Heart left ventricle (tissue), 16 donors: ENCODE data around the gene ZBTB20. TPM values are rescaled to one million over a fixed set of nuclear protein-coding genes. Genes with fewer than 3 reads are reported as not detected.

Experiments
- ATAC-seq, 4 donors: fragments of 200-7000 bp; cut with Tn5 transposase; one replicate each; pipeline ENCODE4 v1.9.1; 2020 to 2022; ENCODE audit warnings: moderate library complexity in 4 of 4, mild to moderate bottlenecking in 3 of 4, moderate number of reproducible peaks in 1 of 4
- DNase-seq, 5 donors: peaks; one replicate each; pipeline ENCODE4 v3.0.0-alpha.2; 2020
- H3K27ac ChIP-seq, 12 donors: fragments of 200-600 bp; sonication (generic) in 4 of 12; one replicate each; pipeline versions ENCODE4 v1.5.0 to v1.8.0; 2016 to 2022; ENCODE audit warnings: mild to moderate bottlenecking in 2 of 12
- H3K27me3 ChIP-seq, 9 donors: fragments of 200-600 bp; sonication (generic) in 2 of 9; one replicate each; pipeline versions ENCODE4 v1.5.1 to v1.8.0; 2016 to 2022; ENCODE audit warnings: mild to moderate bottlenecking in 3 of 9
- H3K36me3 ChIP-seq, 9 donors: fragments of 200-600 bp; sonication (generic) in 2 of 9; one replicate each; pipeline versions ENCODE4 v1.5.0 to v1.8.0; 2018 to 2022; ENCODE audit warnings: mild to moderate bottlenecking in 2 of 9
- H3K4me1 ChIP-seq, 12 donors: fragments of 200-600 bp; sonication (generic) in 4 of 12; one replicate each; pipeline versions ENCODE4 v1.5.0 to v1.8.0; 2016 to 2022; ENCODE audit warnings: mild to moderate bottlenecking in 3 of 12
- H3K4me3 ChIP-seq, 12 donors: fragments of 200-600 bp; sonication (generic) in 4 of 12; one replicate each; pipeline versions ENCODE4 v1.5.0 to v1.8.0; 2017 to 2022; ENCODE audit warnings: mild to moderate bottlenecking in 9 of 12, moderate library complexity in 4 of 12
- H3K9me3 ChIP-seq, 12 donors: fragments of 200-600 bp; sonication (generic) in 4 of 12; one replicate each; pipeline versions ENCODE4 v1.5.0 to v1.8.0; 2016 to 2022; ENCODE audit warnings: mild to moderate bottlenecking in 1 of 12
- CTCF ChIP-seq, 12 donors: fragments of 200-600 bp; sonication (generic) in 4 of 12; IDR thresholded peaks; one replicate each; pipeline versions ENCODE4 v1.5.0 to v1.8.0; 2018 to 2022; ENCODE audit warnings: antibody characterized with exemption in 12 of 12, mild to moderate bottlenecking in 5 of 12
- POLR2A ChIP-seq, 2 donors: fragments of 450-650 bp; IDR thresholded peaks; one replicate each; pipeline ENCODE4 v1.6.1; 2017; ENCODE audit warnings: antibody characterized with exemption in 2 of 2, mild to moderate bottlenecking in 2 of 2, moderate library complexity in 2 of 2
- WGBS, 4 donors: extraction: QIAGEN DNeasy Blood & Tissue Kit in 2 of 4; methylation state at CpG; one replicate each; pipeline versions ENCODE4 v1.1.5 to v1.1.7; 2013 to 2018; 5-methylcytosine and 5-hydroxymethylcytosine counted together
- intact Hi-C, 10 donors: fragments of 100-400 bp; cut with DNase I; formaldehyde crosslinking; loops; one replicate each; pipeline versions ENCODE4 v1.11.1 to v1.14.2; 2022
- polyA plus RNA-seq, 2 donors: library from polyadenylated mRNA; stranded (reverse); fragments of 200-250 nt; gene quantifications; one replicate each; pipeline ENCODE4 v1.2.3, GENCODE V29; 2013
- total RNA-seq, 9 donors: library from RNA; depleted of rRNA in 2 of 9; stranded (reverse); fragments of >200 nt in 2 of 9; fragmentation: NEBNext Ultra II Directional in 3 of 9; extraction: Animal tissue kit (Norgen Biotek cat#: 25700) in 3 of 9; gene quantifications; one replicate each; pipeline versions ENCODE4 v1.1.0 to v1.2.4, GENCODE V29; 2016 to 2023
- donor health status: ischemic (EF 13 %, LVEDD 7.1; RV severe dilation, severe dysfunction).
- donor health status: healthy with polysubstance abuse.
- donor health status: DM: no; HTN: yes; CAD: no.
- donor health status: DM: no; HTN: no; CAD: no.
- donor health status: ischemic (EF 25% LVEDD 6.9; RV normal size, moderate dysfunction).
- donor health status: ischemic (EF 25% LVEDD 5.7; RV mildly dilated, moderate dysfunction).
- donor health status: healthy.
- donor health status: DM: yes; HTN: yes; CAD: no.
- donor health status: ischemic (EF 35%, LVEDD 5.7; RV mildly dilated, moderate dysfunction).
- donor health status: nonischemic (EF 11% LVEDD 7.7; RV severe dilation, severe dysfunction).
- donor health status: DM: yes; HTN: yes; CAD: no.
- donor health status: PGD.
- donor health status: ischemic (EF 29% LVEDD 5.4; RV normal size, mild dysfunction).
- donor health status: nonischemic (EF 23%, LVEDD 6.1; RV moderate dilation, normal function).

The ZBTB20 gene
- total and polyA plus RNA-seq, 11 donors: 6.2 to 109 (median 77.3) TPM

GRCh38 chr3:114299421-114299820 is 847.7 kb downstream of the ZBTB20 start:
- Histone ChIP-seq H3K4me1 (no peaks in the 10 kb centered on the region), H3K27ac (no peak overlapping the region), H3K27me3 (no peaks in the 10 kb centered on the region), H3K4me3 (no peak overlapping the region), H3K9me3 (no peaks in the 10 kb centered on the region), H3K36me3 (no peaks in the 10 kb centered on the region)
- intact Hi-C loops: loop anchor here in 4 of 10 donors (2.0 to 10.0 kb wide), 3 partner anchors 145 to 147 kb away; no protein-coding TSS in a partner anchor
- WGBS, 4 donors: 74 to 75% (median 75%) methylated on average over 13 of the region's 13 CpGs
- peak in 9 of 12 donors; percentile 4 to 40 (median 15) for TF ChIP-seq CTCF (IDR thresholded peaks at IDR 0.05)
- no peak for TF ChIP-seq POLR2A (IDR thresholded peaks at IDR 0.05)
- DNase-seq: peak in 2 of 5 donors; percentile 16 to 33
- peak in 2 of 4 donors; percentile 52 to 64 for ATAC-seq

DNA sequence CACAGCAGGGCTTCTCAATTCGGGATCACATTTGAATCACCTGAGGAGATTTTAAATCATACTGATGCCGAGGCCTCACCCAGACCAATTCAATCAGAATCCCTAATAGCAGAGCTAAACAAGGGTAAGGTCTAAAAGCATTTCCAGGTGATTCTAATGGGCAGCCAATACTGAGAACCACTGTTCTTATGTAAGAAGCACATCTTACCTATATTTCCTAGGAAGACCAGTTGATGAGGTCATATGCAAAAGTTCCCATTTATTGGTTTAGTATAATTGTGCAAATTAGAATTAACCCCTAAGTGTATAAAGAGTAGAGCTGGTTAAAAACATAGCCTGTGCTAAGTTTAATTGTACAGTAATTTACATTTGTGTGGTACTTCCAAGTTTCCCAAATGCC is 851.1 kb downstream of the ZBTB20 start:
- H3K9me3 ChIP-seq: no peaks in the 10 kb centered on the region
- peak overlapping the region in 1 of 12 donors; percentile 33 for H3K4me3 ChIP-seq
- no peaks in the 10 kb centered on the region for H3K27me3 ChIP-seq
- peak overlapping the region in 1 of 12 donors; percentile 67 for H3K27ac ChIP-seq
- no peaks in the 10 kb centered on the region for H3K36me3 ChIP-seq
- H3K4me1 ChIP-seq: peaks cover 0 to 6% (median 0%) of the 10 kb centered on the region in 12 donors
- intact Hi-C loops: loop anchor here in 3 of 10 donors (5.0 to 10.0 kb wide), 2 partner anchors 141 to 144 kb away; no protein-coding TSS in a partner anchor
- TF ChIP-seq POLR2A (IDR thresholded peaks at IDR 0.05): no peak
- no peak for TF ChIP-seq CTCF (IDR thresholded peaks at IDR 0.05)
- ATAC-seq (no peak), DNase-seq (no peak)
- 81 to 95% (median 91%) methylated on average over 2 of the region's 2 CpGs for WGBS, 4 donors

DNA sequence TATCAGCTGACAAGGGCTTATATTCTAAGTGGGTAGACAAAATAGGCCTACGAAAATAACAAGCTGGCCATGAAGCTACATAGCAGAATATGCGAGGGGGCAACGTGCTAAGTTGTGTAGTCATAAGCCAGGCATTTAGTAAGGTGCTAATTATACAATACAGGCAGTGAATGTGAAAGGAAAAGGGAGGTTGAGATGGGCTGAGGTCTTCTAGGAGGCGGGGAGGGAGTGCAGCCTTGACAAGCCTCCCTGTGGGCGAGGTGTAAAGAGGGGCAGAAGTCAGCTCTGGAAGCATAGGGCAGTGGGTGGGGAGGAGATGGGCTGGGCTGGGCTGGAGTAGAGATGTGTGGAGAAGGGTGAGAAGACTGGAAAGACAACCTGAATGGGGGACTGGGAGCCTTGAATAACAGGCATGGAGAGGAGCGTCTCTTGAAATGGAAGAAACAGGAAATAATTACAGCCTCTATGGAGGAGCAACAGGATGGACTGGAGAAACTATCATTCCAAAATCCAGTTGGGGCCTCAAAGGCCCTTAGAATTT is 852.1 kb downstream of the ZBTB20 start:
- DNase-seq: no peak
- H3K27me3 ChIP-seq: no peaks in the 10 kb centered on the region
- no peak for ATAC-seq
- no peaks in the 10 kb centered on the region for H3K36me3 ChIP-seq
- peak overlapping the region in 1 of 12 donors; percentile 67 for H3K27ac ChIP-seq
- H3K4me3 ChIP-seq: peak overlapping the region in 1 of 12 donors; percentile 35
- TF ChIP-seq CTCF (IDR thresholded peaks at IDR 0.05): no peak
- no peak for TF ChIP-seq POLR2A (IDR thresholded peaks at IDR 0.05)
- 74 to 80% (median 77%) methylated on average over 6 of the region's 6 CpGs for WGBS, 4 donors
- no peaks in the 10 kb centered on the region for H3K9me3 ChIP-seq
- intact Hi-C loops: loop anchor here in 3 of 10 donors (5.0 to 10.0 kb wide), 2 partner anchors 140 to 143 kb away; no protein-coding TSS in a partner anchor
- peaks cover 0 to 6% (median 0%) of the 10 kb centered on the region in 12 donors for H3K4me1 ChIP-seq

DNA sequence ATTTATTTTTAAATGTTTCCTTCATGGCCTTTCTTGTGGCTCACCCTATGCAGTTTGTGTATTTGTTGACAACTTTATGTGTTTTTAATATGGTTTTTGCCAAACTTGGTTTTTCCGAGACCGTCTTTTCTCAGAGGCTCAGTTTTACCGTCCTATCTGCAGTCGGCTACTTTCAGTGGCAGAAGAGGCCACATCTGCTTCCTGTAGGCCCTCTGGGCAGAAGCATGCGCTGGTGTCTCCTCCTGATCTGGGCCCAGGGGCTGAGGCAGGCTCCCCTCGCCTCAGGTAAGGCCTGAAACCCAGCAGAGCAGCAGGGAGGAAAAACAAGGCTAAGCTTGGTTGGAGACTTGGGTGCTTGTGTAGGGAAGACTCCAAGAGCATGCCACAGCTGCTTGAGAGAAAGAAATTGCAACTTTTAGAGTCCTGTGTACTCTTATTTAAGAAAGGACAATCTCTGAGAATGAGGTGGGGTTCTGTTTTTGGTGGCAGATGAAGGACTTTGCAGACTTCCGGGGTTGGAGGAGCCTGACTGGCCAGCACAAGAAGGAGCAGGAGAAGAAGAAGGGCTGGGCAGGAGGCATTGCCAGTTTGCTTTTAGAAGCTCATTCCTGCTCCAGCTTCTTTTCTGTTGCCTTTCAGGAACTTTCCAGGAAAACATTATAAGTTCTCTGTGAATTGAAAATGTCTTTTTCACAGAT is 853.1 kb downstream of the ZBTB20 start, which contains the start of gene TIGIT:
TIGIT (plus strand) TSS at position 191 of the 698 bp plus-strand sequence; CDS start at position 225, 34 bp downstream.
- Histone ChIP-seq H3K9me3 (no peaks in the 10 kb centered on the region), H3K27ac (peak within 1 kb of the TSS in 1 of 12 donors; percentile 67), H3K4me1 (peaks cover 0 to 6% (median 0%) of the 10 kb centered on the region in 12 donors), H3K4me3 (peak within 1 kb of the TSS in 1 of 12 donors; percentile 35), H3K27me3 (no peaks in the 10 kb centered on the region), H3K36me3 (no peaks in the 10 kb centered on the region)
- ATAC-seq (no peak), DNase-seq (no peak)
- intact Hi-C loops: loop anchor here in 2 of 10 donors (10.0 kb wide), 1 partner anchor 139 kb away; no protein-coding TSS in a partner anchor
- 90 to 94% (median 92%) methylated on average over 7 of the region's 7 CpGs for WGBS, 4 donors
- no peak for TF ChIP-seq CTCF (IDR thresholded peaks at IDR 0.05)
- no peak for TF ChIP-seq POLR2A (IDR thresholded peaks at IDR 0.05)
